Measurements from ENCODE around the gene NEIL3.

GRCh38 chr4:177375372-177375771 is 65.7 kb downstream of the NEIL3 start:
- TF ChIP-seq BHLHE40 (IDR thresholded peaks at IDR 0.05; ENCODE audit: low read length) (no peak), CTCF (IDR thresholded peaks at IDR 0.05 in 2 of 3, conservative IDR thresholded peaks at IDR 0.05 in 1 of 3; ENCODE audit: insufficient read depth in 2 of 3, low read depth in 1 of 3, low read length in 3 of 3) (no peak), ZNF644 (tag; IDR thresholded peaks at IDR 0.05; ENCODE audit: low read depth) (no peak)
